DOHH2 (cell line): ENCODE data around the gene ERC2.

Source experiments
- H3F3A ChIP-seq: fragments of 200-600 bp; sonication (generic), shearing (Covaris generic); 2 replicates; pipeline ENCODE4 v1.6.0; 2016; ENCODE audit warnings: antibody characterized with exemption, mild to moderate bottlenecking; ENCODE audit not compliant: control insufficient read depth, insufficient read depth
- H3K27ac ChIP-seq: fragments of 200-600 bp; sonication (generic); 2 replicates; pipeline ENCODE4 v1.5.1; 2014; ENCODE audit warnings: low read depth, mild to moderate bottlenecking, low read length, moderate library complexity
- H3K27me3 ChIP-seq: fragments of 200-600 bp; sonication (generic); 2 replicates; pipeline ENCODE4 v1.6.1; 2014; ENCODE audit warnings: mild to moderate bottlenecking, low read length, mixed read lengths; ENCODE audit not compliant: control insufficient read depth
- H3K36me3 ChIP-seq: fragments of 200-600 bp; sonication (generic); 2 replicates; pipeline ENCODE4 v1.6.1; 2014; ENCODE audit warnings: mild to moderate bottlenecking, low read length, moderate library complexity, mixed read lengths; ENCODE audit not compliant: control insufficient read depth
- H3K4me1 ChIP-seq: fragments of 200-600 bp; sonication (generic); 2 replicates; pipeline ENCODE4 v1.6.1; 2014; ENCODE audit warnings: mild to moderate bottlenecking, low read length, mixed read lengths; ENCODE audit not compliant: control insufficient read depth
- H3K4me2 ChIP-seq: fragments of 200-600 bp; sonication (generic); 2 replicates; pipeline ENCODE4 v1.6.0; 2014; ENCODE audit warnings: mild to moderate bottlenecking, low read length, moderate library complexity
- H3K4me3 ChIP-seq: fragments of 200-600 bp; sonication (generic); 2 replicates; pipeline ENCODE4 v1.5.1; 2014; ENCODE audit warnings: mild to moderate bottlenecking, low read length, mixed read lengths
- H3K79me2 ChIP-seq: fragments of 200-600 bp; sonication (generic); 2 replicates; pipeline ENCODE4 v1.6.1; 2014; ENCODE audit warnings: mild to moderate bottlenecking, low read length, mixed read lengths; ENCODE audit not compliant: control insufficient read depth
- H3K9me2 ChIP-seq: fragments of 200-600 bp; sonication (generic); replicated peaks from 2 replicates; pipeline ENCODE4 v1.6.1; 2014; ENCODE audit warnings: mild to moderate bottlenecking, low read length, mixed read lengths; ENCODE audit not compliant: control insufficient read depth
- H3K9me3 ChIP-seq: fragments of 200-600 bp; sonication (generic); 2 replicates; pipeline ENCODE4 v1.6.1; 2014; ENCODE audit warnings: antibody characterized with exemption, low read length, mixed read lengths; ENCODE audit not compliant: control insufficient read depth, insufficient read depth
- H4K20me1 ChIP-seq: fragments of 200-600 bp; sonication (generic); 2 replicates; pipeline ENCODE4 v1.6.0; 2014; ENCODE audit warnings: low read depth, mild to moderate bottlenecking, antibody characterized with exemption, low read length, moderate library complexity; ENCODE audit not compliant: control insufficient read depth, insufficient read depth
- EZH2phosphoT487 ChIP-seq: fragments of 200-600 bp; sonication (generic); IDR thresholded peaks from 2 replicates; pipeline ENCODE4 v1.6.1; 2017; ENCODE audit warnings: borderline replicate concordance, mild to moderate bottlenecking, antibody characterized with exemption, low read length, moderate library complexity, mixed read lengths
- TF ChIP-seq, protein P1 (sequence below): fragments of 200-600 bp; sonication (generic); IDR thresholded peaks from one replicate; pipeline ENCODE4 v1.5.1; 2014; ENCODE audit warnings: antibody characterized with exemption, mild to moderate bottlenecking, low read depth, low read length; ENCODE audit not compliant: poor library complexity, severe bottlenecking

ERC2 gene

DNA sequence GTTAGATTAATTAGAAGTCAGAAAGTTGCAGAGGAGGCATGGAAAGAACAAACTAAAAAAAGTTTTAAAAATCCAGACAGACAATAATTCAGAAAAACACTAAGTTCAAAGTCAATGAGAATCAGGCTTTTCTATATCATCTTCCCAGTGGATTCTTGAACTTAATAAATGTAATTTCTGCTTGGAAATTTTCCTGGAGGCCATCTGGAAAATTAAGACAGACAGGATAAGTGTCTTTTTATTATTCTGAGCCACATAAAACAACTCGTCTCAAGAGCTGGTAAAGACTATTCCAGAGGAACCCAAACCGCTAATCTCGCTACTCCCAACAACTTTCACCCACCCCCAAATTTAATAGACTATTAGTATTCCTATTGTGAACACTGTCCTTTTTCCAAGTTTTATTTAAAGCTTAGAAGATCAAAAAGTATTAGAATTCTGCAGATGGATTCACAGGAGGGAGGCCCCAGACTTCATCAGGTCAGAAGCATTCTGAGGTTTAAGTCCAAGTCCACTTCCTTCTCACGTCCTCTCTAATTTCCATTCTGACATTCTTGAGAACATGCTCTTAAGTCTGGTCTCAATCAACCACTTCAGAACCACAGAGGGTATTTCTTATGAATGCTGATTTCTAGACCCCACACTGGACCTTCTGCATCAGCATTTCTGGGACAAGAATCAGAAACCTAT is 61.3 kb downstream of the ERC2 start:
- Histone ChIP-seq H3K79me2 (no peaks in the 10 kb centered on the region), H4K20me1 (no peaks in the 10 kb centered on the region)
- TF ChIP-seq, protein P1, sequence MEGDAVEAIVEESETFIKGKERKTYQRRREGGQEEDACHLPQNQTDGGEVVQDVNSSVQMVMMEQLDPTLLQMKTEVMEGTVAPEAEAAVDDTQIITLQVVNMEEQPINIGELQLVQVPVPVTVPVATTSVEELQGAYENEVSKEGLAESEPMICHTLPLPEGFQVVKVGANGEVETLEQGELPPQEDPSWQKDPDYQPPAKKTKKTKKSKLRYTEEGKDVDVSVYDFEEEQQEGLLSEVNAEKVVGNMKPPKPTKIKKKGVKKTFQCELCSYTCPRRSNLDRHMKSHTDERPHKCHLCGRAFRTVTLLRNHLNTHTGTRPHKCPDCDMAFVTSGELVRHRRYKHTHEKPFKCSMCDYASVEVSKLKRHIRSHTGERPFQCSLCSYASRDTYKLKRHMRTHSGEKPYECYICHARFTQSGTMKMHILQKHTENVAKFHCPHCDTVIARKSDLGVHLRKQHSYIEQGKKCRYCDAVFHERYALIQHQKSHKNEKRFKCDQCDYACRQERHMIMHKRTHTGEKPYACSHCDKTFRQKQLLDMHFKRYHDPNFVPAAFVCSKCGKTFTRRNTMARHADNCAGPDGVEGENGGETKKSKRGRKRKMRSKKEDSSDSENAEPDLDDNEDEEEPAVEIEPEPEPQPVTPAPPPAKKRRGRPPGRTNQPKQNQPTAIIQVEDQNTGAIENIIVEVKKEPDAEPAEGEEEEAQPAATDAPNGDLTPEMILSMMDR = no peak
- TF ChIP-seq EZH2phosphoT487 = no peak

DNA sequence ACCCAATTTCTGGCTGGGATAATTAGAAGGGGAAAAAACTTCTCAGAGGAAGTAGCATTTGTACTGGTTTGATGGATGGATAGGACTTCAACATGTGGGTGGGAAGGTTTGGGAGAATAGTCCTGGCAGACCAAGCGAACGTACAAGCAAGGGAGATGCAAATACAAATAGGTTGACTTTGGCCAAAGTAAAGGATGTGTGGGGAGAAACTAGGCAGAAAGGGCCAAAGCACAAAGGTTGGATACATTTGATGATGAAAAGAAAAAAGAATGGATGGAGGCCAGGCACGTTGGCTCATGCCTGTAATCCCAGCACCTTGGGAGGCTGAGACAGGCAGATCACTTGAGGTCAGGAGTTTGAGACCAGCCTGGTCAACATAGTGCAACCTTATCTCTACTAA is 63.4 kb downstream of the ERC2 start:
- Histone ChIP-seq H3K27me3 (no peaks in the 10 kb centered on the region), H3K27ac (no peak overlapping the region), H3K36me3 (no peaks in the 10 kb centered on the region), H3K9me3 (no peaks in the 10 kb centered on the region), H3K4me3 (no peak overlapping the region), H3K9me2 (no peaks in the 10 kb centered on the region), H3K79me2 (no peaks in the 10 kb centered on the region), H3K4me2 (no peak overlapping the region), H4K20me1 (no peaks in the 10 kb centered on the region), H3K4me1 (no peaks in the 10 kb centered on the region), H3F3A (no peaks in the 10 kb centered on the region)
- TF ChIP-seq, protein P1 = no peak
- TF ChIP-seq EZH2phosphoT487 = no peak

More for the DNA sequence above, 61.3 kb downstream of the ERC2 start:
- Histone ChIP-seq H3K27ac (no peak overlapping the region), H3K4me2 (no peak overlapping the region), H3K9me3 (no peaks in the 10 kb centered on the region), H3K36me3 (no peaks in the 10 kb centered on the region), H3F3A (no peaks in the 10 kb centered on the region), H3K27me3 (no peaks in the 10 kb centered on the region), H3K9me2 (no peaks in the 10 kb centered on the region), H3K4me1 (no peaks in the 10 kb centered on the region), H3K4me3 (no peak overlapping the region)

DNA sequence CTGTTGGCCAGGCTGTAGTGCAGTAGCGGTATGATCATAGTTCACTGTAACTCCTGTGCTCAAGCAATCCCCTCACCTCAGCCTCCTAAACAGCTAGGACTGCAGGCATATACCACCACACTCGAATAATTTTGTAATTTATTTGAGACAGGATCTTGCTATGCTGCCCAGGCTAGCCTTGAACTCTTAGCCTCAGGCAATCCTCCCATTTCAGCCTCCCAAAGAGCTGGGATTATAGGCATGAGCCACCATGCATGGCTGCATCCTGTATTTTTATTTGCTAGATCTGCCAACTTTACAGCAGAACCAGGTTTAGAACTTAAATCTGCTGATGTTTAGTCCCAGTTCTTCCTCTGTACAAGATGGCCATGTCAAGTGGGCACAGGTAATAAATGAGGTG is 69.6 kb downstream of the ERC2 start:
- no peak overlapping the region for H3K27ac ChIP-seq
- no peaks in the 10 kb centered on the region for H3K79me2 ChIP-seq
- H3K9me3 ChIP-seq = no peaks in the 10 kb centered on the region
- no peak overlapping the region for H3K4me2 ChIP-seq
- H3K9me2 ChIP-seq = no peaks in the 10 kb centered on the region
- H3K36me3 ChIP-seq = no peaks in the 10 kb centered on the region
- no peak overlapping the region for H3K4me3 ChIP-seq
- no peaks in the 10 kb centered on the region for H4K20me1 ChIP-seq
- TF ChIP-seq EZH2phosphoT487 = no peak
- TF ChIP-seq, protein P1 = no peak
- no peaks in the 10 kb centered on the region for H3K4me1 ChIP-seq
- H3F3A ChIP-seq = no peaks in the 10 kb centered on the region
- H3K27me3 ChIP-seq = 0 out of 2 replicates have a peak, but pooled peaks cover 2% of the 10 kb centered on the region
